HG03103 (cell line): Measurements from ENCODE around the gene PRLR.

Source experiments
- ATAC-seq: cut with Tn5 transposase; IDR thresholded peaks from one replicate; pipeline ENCODE4 v1.9.1; 2021; ENCODE audit warnings: low read depth; ENCODE audit not compliant: unreplicated experiment

The PRLR gene

GRCh38 chr5:35162848-35163709 is 67.2 kb downstream of the PRLR start:
- ATAC-seq, result no peak

- no peak for ATAC-seq
These were observed 68.5 kb downstream of the PRLR start for GRCh38 chr5:35161652-35162273.

DNA sequence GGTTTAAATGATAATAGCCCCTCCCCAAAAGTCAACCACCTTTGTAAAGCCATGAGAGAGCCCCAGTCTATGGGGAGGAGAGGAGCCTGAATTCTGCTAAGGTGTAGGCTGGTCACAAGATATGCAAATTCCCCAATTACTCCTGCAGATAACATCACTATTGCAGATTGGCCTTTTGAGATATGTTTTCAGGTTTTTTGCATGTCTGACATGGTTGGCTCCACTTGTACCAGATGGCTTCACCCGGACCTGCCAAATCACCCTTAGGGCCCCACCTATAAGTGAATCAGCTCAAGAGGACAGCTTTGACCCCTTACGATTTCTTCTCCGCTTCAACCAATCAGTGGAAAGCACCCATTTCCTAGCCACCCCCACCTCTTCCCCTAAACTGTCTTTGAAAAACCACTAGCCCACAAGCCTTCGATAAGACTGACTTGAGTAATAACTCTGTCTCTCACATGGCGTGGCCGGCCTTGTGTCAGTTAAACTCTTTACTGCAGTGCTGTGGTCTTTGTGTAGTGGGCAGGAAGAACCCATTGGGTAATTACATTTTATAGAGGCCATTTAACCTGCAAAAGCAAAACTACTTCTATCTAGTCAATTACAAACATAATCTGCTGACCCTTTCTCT is 69.7 kb downstream of the PRLR start:
- ATAC-seq, result no peak

DNA sequence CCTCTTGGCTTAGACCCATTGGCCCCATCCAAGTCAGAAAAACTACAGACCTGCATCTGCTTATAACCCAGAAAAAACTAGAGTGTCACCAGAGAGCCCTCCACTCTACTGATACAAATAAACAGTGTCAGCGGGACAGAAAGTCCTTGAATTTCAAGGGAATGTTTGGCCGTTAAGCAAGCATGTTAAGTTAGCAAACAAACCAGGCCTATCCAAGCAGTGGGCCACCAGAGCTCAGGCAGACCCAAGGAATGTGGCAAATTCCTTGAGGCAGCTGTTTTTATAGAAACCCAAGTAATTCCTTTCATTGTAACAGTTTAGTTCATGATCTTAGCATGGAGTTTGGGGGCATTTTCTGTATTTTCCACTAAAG is 70.9 kb downstream of the PRLR start:
- no peak for ATAC-seq

- ATAC-seq, result no peak
These were observed 71.5 kb downstream of the PRLR start for GRCh38 chr5:35158622-35159369.

DNA sequence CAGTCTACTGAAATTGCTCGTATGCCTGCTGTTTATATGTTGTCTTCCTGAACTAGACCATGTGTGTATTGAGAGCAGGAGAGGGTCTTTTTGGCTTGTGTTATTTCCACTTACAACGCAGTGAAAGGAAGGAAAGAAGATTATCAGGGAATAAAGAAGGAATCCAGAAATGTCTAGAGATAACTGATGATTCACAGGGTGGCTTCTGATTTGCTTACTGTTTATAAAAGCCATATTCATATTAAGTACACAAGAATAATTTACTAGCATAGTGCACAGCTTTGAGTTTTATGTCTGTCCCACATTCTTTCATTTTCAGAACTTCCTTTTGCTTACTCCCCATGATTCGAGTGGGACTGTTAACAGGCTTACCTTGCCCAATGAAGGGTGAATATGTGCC is 72.1 kb downstream of the PRLR start:
- no peak for ATAC-seq

- ATAC-seq, result no peak
These were observed 76.8 kb downstream of the PRLR start for GRCh38 chr5:35153375-35153932.

- no peak for ATAC-seq
These were observed 77.6 kb downstream of the PRLR start for GRCh38 chr5:35152733-35153132.

GRCh38 chr5:35151146-35151920 is 79.0 kb downstream of the PRLR start:
- no peak for ATAC-seq

DNA sequence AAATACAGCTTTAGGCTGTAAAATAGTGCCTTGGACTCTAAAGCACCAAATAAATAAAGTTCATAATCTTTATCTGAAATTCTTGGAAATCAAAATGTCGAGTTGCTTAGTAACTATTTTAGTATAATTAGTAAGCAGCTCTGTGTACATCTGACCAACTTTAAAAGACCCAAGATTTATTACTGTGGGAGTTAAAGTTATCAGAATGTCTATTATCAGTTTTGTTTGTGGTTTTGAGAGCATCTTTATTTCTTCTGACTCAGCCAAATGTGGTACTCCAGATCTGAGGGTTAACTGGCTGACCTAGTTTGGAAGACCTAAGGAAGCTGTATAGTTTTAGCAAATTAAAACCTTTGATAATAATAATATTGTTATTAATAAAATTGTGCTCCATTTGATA is 81.2 kb downstream of the PRLR start:
- no peak for ATAC-seq

DNA sequence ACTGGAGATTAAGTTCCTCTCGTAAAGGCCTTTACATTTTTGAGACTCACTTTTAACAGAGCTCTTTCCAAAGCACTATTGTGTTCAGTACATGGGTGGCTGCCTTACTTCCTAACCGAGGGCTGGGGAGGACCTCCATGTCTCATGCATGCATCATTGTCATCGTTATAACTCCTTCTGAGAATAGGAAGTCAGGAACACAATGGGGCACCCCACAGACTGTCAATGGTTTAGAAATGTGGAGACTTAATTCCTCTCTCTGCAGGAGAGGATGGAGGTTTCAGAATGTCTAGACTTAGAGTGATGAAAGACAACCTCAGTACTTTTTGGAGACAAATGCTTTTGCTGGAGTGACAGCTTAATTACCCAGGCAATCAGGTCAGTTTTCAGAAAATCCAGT is 83.9 kb downstream of the PRLR start:
- ATAC-seq, result no peak

DNA sequence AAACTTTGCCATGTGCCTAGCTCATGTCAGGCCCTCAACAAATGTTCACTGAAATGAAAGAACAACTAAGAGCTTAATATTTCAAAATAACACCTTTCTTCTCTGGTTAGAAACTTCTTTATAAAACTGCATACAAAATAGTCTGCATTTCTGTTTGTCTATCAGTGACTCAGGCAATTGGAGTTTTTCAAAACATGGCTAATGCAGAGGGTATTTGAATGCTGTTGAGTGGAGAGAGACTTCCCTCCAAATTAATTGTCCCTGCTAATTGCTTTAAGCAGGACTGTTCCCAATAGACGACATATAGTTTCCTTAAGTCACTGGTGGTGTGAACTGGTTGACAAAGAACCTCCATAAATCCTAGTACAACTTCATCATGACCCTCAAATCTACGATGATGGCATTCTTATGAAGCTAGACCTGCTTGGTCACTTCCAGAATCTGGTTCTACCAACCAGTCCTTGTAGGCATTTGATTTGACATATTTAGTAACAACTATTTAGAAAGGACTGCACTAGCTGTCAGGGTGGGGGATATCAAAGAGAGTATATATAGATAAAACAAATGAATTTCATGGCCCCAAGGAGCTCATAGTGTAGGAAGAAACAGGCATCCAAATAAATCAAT is 84.5 kb downstream of the PRLR start:
- ATAC-seq, result no peak

GRCh38 chr5:35145012-35145411 is 85.3 kb downstream of the PRLR start:
- ATAC-seq, result no peak

GRCh38 chr5:35143841-35144240 is 86.4 kb downstream of the PRLR start:
- ATAC-seq, result no peak

DNA sequence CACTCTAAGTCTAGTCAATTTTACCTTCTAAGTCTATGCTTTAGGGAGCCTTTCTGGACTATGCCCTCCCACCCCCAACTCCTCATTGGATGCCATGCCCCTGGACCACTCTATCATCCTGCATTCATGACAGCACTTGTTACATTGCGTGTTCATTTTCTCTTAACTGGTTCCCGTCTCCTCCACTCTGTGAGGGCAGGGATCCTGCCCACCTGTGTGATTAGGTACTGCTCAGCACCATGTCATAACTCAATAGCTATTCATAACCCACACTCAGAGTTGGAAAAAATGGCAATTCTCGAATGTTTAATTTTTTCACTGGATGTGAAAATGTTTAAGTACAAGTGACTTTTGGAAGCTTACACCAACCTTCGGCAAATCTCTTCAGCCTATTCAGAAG is 88.5 kb downstream of the PRLR start:
- no peak for ATAC-seq

- no peak for ATAC-seq
These were observed 92.1 kb downstream of the PRLR start for GRCh38 chr5:35138232-35138631.

DNA sequence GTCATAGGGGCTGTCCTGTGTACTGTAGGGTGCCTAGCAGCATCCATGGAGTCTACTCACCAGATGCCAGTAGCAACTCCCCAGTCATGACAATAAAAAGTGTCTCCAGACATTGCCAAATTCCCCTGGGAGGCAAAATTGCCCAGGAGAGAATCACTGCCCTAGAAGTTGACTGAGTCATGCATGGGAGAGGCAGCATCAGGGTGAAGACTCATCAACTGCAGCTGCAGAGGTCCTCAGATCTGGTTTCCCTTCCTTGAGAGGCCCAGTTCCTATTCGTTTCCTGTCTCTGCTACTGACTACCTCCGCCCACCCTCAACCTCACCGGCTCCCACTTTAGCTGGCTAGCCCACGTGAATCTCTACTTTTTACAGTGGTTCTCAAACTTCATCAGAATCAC is 93.9 kb downstream of the PRLR start:
- no peak for ATAC-seq

DNA sequence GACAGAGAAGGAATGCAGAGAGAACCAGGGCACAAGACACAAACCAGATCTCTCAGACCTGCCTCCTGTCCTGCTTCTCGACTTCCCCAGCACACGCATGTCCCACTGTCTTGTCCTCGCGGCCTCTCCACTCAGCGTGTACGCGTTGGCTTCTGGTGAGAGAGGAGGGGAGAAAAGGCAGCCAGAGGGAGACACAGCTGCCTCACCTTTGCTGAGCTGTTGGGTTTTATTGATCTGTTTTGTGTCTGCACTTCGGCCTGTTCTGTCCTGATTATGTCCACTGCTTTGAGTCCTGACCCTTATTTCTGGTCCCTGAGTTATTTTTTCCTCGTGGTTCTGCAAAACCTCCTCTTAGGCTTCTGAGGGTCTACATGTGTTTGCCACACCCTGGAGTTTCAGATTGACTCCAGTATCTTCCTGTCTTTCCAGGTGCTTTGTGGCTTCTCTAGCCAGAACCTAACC is 95.0 kb downstream of the PRLR start:
- ATAC-seq, result no peak

DNA sequence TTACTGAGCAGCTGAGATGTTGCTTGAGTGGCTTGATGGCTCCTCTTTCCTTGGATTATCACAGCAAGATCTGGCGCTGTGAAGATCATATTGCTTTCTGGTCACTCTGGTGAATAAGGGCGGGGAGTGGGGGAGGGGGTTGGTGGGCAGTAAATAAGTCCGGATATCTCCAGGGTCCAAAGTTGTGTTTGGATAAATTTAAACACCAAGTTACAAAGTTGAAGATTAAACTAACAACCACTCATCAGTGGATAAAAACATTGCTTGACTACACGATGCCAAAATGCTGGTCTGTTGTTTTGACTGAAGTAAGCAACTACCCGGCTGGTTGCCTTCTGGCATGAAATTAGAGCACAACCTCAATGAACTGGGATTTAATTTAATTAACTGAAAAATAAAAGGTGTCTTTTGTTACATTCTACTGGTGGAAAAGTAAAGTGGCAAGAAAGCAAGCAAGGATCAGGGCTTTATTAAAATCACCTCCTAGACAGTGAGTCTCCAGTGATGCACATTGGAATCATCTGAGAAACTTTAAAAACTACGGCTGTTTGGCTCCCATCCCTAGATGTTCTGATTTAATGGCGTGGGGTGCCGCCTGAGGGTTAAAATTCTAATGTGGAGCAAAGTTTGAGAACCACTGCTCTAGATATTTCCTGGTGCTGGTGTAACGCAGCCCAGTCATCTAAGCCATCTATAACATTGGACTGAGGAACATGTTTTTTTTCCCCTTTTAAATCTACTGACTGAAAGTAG is 95.8 kb downstream of the PRLR start:
- no peak for ATAC-seq
